Liver (tissue), 9 donors: ENCODE results near the gene TBC1D5. TPM values are rescaled to one million over a fixed set of nuclear protein-coding genes. Genes with fewer than 3 reads are reported as not detected.
A peak's percentile ranks its signal among the peaks of the same experiment; 100 is the strongest.

Source experiments
- DNase-seq: peaks from one replicate; pipeline ENCODE4 v3.0.0-alpha.2; 2017; ENCODE audit warnings: low spot score
- H3K27ac ChIP-seq, 2 donors: one replicate each; pipeline ENCODE4 v1.7.0; 2013; ENCODE audit warnings: inconsistent platforms in 2 of 2, low read length in 2 of 2, control low read depth in 1 of 2, low read depth in 1 of 2, mild to moderate bottlenecking in 1 of 2
- H3K27me3 ChIP-seq, 4 donors: one replicate each; pipeline versions ENCODE4 v1.6.1 to v1.7.0; 2013; ENCODE audit warnings: low read length in 3 of 4, inconsistent platforms in 1 of 4, mild to moderate bottlenecking in 1 of 4, moderate library complexity in 1 of 4; ENCODE audit not compliant: control insufficient read depth in 4 of 4, insufficient read depth in 4 of 4
- H3K36me3 ChIP-seq, 4 donors: one replicate each; pipeline versions ENCODE4 v1.6.1 to v1.7.0; 2013; ENCODE audit warnings: low read length in 3 of 4, mild to moderate bottlenecking in 3 of 4, low read depth in 1 of 4, moderate library complexity in 1 of 4; ENCODE audit not compliant: control insufficient read depth in 4 of 4, insufficient read depth in 3 of 4
- H3K4me1 ChIP-seq, 4 donors: one replicate each; pipeline versions ENCODE4 v1.6.1 to v1.7.0; 2013; ENCODE audit warnings: low read length in 3 of 4, mild to moderate bottlenecking in 3 of 4, moderate library complexity in 1 of 4; ENCODE audit not compliant: control insufficient read depth in 4 of 4, insufficient read depth in 4 of 4
- H3K4me3 ChIP-seq, 3 donors: one replicate each; pipeline versions ENCODE4 v1.6.1 to v1.7.0; 2013; ENCODE audit warnings: low read length in 3 of 3, control low read depth in 1 of 3, low read depth in 1 of 3, mild to moderate bottlenecking in 1 of 3
- H3K9ac ChIP-seq, 2 donors: one replicate each; pipeline ENCODE4 v1.7.0; 2013; ENCODE audit warnings: low read length in 2 of 2, mild to moderate bottlenecking in 2 of 2, moderate library complexity in 2 of 2, control low read depth in 1 of 2, low read depth in 1 of 2
- H3K9me3 ChIP-seq, 4 donors: one replicate each; pipeline versions ENCODE4 v1.6.1 to v1.7.0; 2013; ENCODE audit warnings: low read length in 3 of 4; ENCODE audit not compliant: control insufficient read depth in 4 of 4
- ATF3 ChIP-seq: IDR thresholded peaks from 2 replicates; pipeline ENCODE4 v1.6.1; 2016; ENCODE audit warnings: antibody characterized with exemption
- EGR1 ChIP-seq, 2 donors: IDR thresholded peaks; 2 replicates each; pipeline ENCODE4 v1.6.1; 2016 to 2018; ENCODE audit warnings: antibody characterized with exemption in 2 of 2, low read depth in 2 of 2
- FOXA1 ChIP-seq: IDR thresholded peaks from 2 replicates; pipeline ENCODE4 v1.6.1; 2016; ENCODE audit warnings: antibody characterized with exemption
- FOXA2 ChIP-seq: IDR thresholded peaks from 2 replicates; pipeline ENCODE4 v1.6.1; 2016; ENCODE audit warnings: antibody characterized with exemption
- GABPA ChIP-seq, 2 donors: IDR thresholded peaks in 1 of 2; conservative IDR thresholded peaks in 1 of 2; 2 replicates each; pipeline ENCODE4 v1.6.1; 2016; ENCODE audit warnings: antibody characterized with exemption in 2 of 2, mild to moderate bottlenecking in 1 of 2, moderate library complexity in 1 of 2
- HNF4A ChIP-seq, 2 donors: conservative IDR thresholded peaks; 2 replicates each; pipeline ENCODE4 v1.6.1; 2016; ENCODE audit warnings: antibody characterized with exemption in 2 of 2, mild to moderate bottlenecking in 2 of 2
- HNF4G ChIP-seq: IDR thresholded peaks from 2 replicates; pipeline ENCODE4 v1.6.1; 2016; ENCODE audit warnings: antibody characterized with exemption
- JUND ChIP-seq, 2 donors: IDR thresholded peaks; 2 replicates each; pipeline ENCODE4 v1.6.1; 2016; ENCODE audit warnings: antibody characterized with exemption in 2 of 2
- MAX ChIP-seq: IDR thresholded peaks from 2 replicates; pipeline ENCODE4 v1.6.1; 2016; ENCODE audit warnings: antibody characterized with exemption
- RAD21 ChIP-seq, 2 donors: IDR thresholded peaks; 2 replicates each; pipeline ENCODE4 v1.6.1; 2016; ENCODE audit warnings: antibody characterized with exemption in 2 of 2, mild to moderate bottlenecking in 2 of 2
- REST ChIP-seq: IDR thresholded peaks from 2 replicates; pipeline ENCODE4 v1.6.1; 2016; ENCODE audit warnings: antibody characterized with exemption, mild to moderate bottlenecking
- SP1 ChIP-seq: IDR thresholded peaks from 2 replicates; pipeline ENCODE4 v1.6.1; 2018; ENCODE audit warnings: antibody characterized with exemption, mild to moderate bottlenecking
- YY1 ChIP-seq: IDR thresholded peaks from 2 replicates; pipeline ENCODE4 v1.6.1; 2016; ENCODE audit warnings: antibody characterized with exemption, mild to moderate bottlenecking
- WGBS: extraction: QIAGEN DNeasy Blood & Tissue Kit; methylation state at CpG from one replicate; pipeline ENCODE4 v1.1.7; 2013; 5-methylcytosine and 5-hydroxymethylcytosine counted together
- polyA plus RNA-seq, 2 donors: library from polyadenylated mRNA; stranded (reverse) in 1 of 2; unstranded in 1 of 2; fragments of 200-250 nt in 1 of 2; fragments of >200 nt in 1 of 2; fragmentation: Nextera tagmentation in 1 of 2; extraction: Ambion mirVana in 1 of 2; gene quantifications; one replicate each; pipeline versions ENCODE4 v1.2.1 to v1.2.3, GENCODE V29; 2013 to 2015
- total RNA-seq, 2 donors: library from RNA; depleted of rRNA; stranded (reverse); fragments of >200 nt; gene quantifications; one replicate each; pipeline ENCODE4 v1.2.3, GENCODE V29; 2014
- TF ChIP-seq, protein P1 (sequence below): IDR thresholded peaks from 2 replicates; pipeline ENCODE4 v1.6.1; 2016; ENCODE audit warnings: antibody characterized with exemption
- donor health status: healthy.
- donor health status: healthy.
- donor health status: healthy.
- donor health status: healthy.
- donor health status: healthy.

The TBC1D5 gene
- total and polyA plus RNA-seq, 4 donors = 9.1 to 45.6 (median 25.6) TPM

- H3K27ac ChIP-seq = peak overlapping the region in 1 of 2 donors; percentile 33
- no peak overlapping the region for H3K4me3 ChIP-seq
- no peaks in the 10 kb centered on the region for H3K36me3 ChIP-seq
- H3K4me1 ChIP-seq = no peaks in the 10 kb centered on the region
- 72% methylated on average over 2 of the region's 2 CpGs for WGBS
- H3K9ac ChIP-seq = no peak overlapping the region
- DNase-seq = no peak
- no peaks in the 10 kb centered on the region for H3K27me3 ChIP-seq
- no peaks in the 10 kb centered on the region for H3K9me3 ChIP-seq
- TF ChIP-seq FOXA2 (peak; percentile 77), FOXA1 (peak; percentile 38), GABPA (IDR thresholded peaks at IDR 0.05 in 1 of 2, conservative IDR thresholded peaks at IDR 0.05 in 1 of 2) (no peak), MAX (no peak), HNF4G (no peak), YY1 (peak; percentile 11), HNF4A (conservative IDR thresholded peaks at IDR 0.05) (peak in 1 of 2 donors; percentile 52), JUND (IDR thresholded peaks at IDR 0.05) (peak in 1 of 2 donors; percentile 65), REST (no peak), EGR1 (IDR thresholded peaks at IDR 0.05; ENCODE audit: low read depth in 2 of 2) (no peak)
- TF ChIP-seq, protein P1, sequence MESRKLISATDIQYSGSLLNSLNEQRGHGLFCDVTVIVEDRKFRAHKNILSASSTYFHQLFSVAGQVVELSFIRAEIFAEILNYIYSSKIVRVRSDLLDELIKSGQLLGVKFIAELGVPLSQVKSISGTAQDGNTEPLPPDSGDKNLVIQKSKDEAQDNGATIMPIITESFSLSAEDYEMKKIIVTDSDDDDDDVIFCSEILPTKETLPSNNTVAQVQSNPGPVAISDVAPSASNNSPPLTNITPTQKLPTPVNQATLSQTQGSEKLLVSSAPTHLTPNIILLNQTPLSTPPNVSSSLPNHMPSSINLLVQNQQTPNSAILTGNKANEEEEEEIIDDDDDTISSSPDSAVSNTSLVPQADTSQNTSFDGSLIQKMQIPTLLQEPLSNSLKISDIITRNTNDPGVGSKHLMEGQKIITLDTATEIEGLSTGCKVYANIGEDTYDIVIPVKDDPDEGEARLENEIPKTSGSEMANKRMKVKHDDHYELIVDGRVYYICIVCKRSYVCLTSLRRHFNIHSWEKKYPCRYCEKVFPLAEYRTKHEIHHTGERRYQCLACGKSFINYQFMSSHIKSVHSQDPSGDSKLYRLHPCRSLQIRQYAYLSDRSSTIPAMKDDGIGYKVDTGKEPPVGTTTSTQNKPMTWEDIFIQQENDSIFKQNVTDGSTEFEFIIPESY = no peak
Measured at GRCh38 chr3:17478673-17479072, 263.8 kb downstream of the TBC1D5 start.

DNA sequence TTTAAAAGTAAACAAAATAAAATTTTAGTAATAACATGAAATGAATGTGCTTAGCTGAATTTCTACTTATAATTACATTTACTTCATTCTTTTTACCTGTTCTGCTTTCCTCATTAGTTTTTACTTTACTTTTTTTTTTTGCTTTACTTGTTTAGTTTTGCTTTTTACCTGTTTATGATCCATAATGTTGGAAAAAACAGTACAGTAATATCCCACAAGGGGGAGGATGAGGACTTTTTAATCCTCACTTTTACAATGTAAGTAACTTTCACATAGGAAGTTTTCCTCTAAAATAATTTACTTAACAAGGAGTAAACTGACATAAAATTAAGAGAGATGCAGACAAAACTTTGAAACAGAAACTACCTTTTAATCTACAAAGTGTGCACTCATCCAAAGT, 268.7 kb downstream of the TBC1D5 start:
- no peak overlapping the region for H3K4me3 ChIP-seq
- TF ChIP-seq HNF4A (conservative IDR thresholded peaks at IDR 0.05) (no peak), MAX (no peak), SP1 (no peak), ATF3 (no peak), RAD21 (IDR thresholded peaks at IDR 0.05) (no peak)
- H3K4me1 ChIP-seq = no peaks in the 10 kb centered on the region
- H3K9me3 ChIP-seq = no peaks in the 10 kb centered on the region
- no peak for DNase-seq
- H3K36me3 ChIP-seq = no peaks in the 10 kb centered on the region
- no peaks in the 10 kb centered on the region for H3K27me3 ChIP-seq
- H3K27ac ChIP-seq = no peak overlapping the region
- H3K9ac ChIP-seq = no peak overlapping the region
